ENCODE measurements around the gene MINK1. TPM values are rescaled to one million over a fixed set of nuclear protein-coding genes. Genes with fewer than 3 reads are reported as not detected.
"Not testable (repeated sequence)": the region's sequence is repeated elsewhere in the genome, so short reads cannot be mapped to it uniquely, and the experiment has no call there.

Gene MINK1
- total RNA-seq, 8 experiments from 2014 or later = 15.1 to 44.9 (median 22.2) TPM

DNA sequence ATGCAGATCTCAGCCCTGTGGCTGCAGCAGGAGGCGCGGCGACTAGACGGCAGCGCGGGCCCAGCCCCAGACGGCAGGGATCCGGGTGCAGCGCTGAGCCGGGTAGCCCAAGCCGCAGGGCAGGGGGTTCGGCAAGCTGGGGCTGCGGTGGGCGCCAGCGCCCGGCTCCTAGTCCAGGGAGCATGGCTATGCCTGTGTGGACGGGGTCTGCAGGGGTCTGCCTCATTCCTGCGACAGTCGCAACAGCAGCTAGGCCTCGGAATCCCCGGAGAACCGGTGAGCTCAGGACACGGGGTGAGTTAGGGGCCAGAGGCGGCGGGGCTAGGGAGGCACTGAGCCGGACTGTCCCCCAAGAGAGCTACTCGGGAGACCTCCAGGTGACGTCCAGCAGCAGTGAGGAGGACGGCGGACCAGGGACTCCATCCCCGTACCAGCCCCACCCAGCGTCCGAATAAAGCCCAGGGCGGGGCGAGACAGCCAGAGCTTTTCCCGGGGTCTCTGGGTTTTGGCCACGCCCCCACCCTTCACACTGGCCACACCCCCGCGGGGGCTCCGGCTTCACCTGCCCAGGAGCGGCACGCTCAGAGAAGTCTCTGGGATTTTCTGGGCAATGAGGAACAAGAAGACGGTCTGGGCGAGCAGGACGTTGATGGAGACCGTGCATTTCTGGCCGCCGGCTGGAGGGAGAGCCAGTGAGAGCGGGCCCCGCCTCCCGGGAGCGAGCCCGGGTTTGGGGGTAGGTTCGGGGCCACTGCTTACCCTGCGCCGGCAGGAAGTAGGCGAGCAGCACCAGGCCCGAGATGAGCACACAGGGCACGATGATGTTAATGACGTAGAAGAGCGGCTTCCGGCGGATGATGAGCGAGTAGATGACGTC lies 67.3 kb downstream of the MINK1 start:
- H3K4me1 ChIP-seq (replicated peaks in 1 of 2) = peaks cover 7 to 22% of the 10 kb centered on the region in 2 donors
- WGBS, 10 experiments = 30 to 100% (median 45%) methylated on average over 2 to 31 of the region's 65 CpGs; no CpG with 5 or more reads in 4 of the 10 experiments
- ATAC-seq (replicated peaks in 6 of 8) = peak in 2 of 8 experiments; percentile 31 to 32
- in situ Hi-C loops (cut with MboI; ENCODE audit: low pct_unique_long_range_greater_than_20kb in 2 of 9, low sequenced_read_pairs in 9 of 9, unreplicated experiment in 9 of 9) = loop anchor here in 2 of 9 experiments (25.0 kb wide), 1 partner anchor 162 kb away; no protein-coding TSS in a partner anchor
- peak overlapping the region; percentile 69 to 80 for H3K27ac ChIP-seq
- H3K4me3 ChIP-seq = peak overlapping the region in 4 of 5 donors; percentile 24 to 50 (median 32)

DNA sequence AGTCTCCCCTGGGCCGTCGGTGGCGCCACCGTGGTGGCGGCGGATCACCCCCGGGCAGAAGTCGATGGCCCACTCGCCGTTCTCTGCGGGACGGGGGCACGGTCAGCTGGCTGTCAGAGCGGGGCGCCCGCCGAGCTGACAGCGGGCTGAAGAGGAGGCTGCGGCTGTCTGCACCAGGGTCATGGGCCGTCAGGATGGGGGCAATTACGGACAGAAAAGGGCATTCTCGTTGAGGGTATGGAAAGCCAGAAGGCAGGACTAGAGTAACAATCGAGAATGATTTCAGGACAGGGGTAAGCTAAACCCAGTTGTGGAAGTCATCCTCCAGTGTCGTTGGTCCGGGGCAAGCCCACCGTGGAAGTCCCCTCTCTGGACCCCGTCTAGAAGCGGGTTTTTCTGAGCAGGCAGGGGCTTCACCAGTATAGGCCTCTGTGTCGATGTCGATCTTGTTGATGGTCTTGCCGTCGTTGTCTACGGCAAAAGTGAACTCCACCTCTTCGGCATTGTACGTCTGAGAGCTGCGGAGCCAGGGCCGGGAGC lies 68.0 kb downstream of the MINK1 start:
- Histone ChIP-seq H3K4me1 (replicated peaks in 1 of 2) (peaks cover 7 to 22% of the 10 kb centered on the region in 2 donors), H3K4me3 (peak overlapping the region in 2 of 5 donors; percentile 26 to 50), H3K27ac (no peak overlapping the region)
- no peak for ATAC-seq (replicated peaks in 6 of 8)
- in situ Hi-C loops (cut with MboI; ENCODE audit: low pct_unique_long_range_greater_than_20kb in 2 of 9, low sequenced_read_pairs in 9 of 9, unreplicated experiment in 9 of 9) = loop anchor here in 2 of 9 experiments (25.0 kb wide), 1 partner anchor 161 kb away; no protein-coding TSS in a partner anchor
- 43 to 100% (median 80%) methylated on average over 1 to 14 of the region's 37 CpGs; no CpG with 5 or more reads in 1 of the 10 experiments for WGBS, 10 experiments

DNA sequence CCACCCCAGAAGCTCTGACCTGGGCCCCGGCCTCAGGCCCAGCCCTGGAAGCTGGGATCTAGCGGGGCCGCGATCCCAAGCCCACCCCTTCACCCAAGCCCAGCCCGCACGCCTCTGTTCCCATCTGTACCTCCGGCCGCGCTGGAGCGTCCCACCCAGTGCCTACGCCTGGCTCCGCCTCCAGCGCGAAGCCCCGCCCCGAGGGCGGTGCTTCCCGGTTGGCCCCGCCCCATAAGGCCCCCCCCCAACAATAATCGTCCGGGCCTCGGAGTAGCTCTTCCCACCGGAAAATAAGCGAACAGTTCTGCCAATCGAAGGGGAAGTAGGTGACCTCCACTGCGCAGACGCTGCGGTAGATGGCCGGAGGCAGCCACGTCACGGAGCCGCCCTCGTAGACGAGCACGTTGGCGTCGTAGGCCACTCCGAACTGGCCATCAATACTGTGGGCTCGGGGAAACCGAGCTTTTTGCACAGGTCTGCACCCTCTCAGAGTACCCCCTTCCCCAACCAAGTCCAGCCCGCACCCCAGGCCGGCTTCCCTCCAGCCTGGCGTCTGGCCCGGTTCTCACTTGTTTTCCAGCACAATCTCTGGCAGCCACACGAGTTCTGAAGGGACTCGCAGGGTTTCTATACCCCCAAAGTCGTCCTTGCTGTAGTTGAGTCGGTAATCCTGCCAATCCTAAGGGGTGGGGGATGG lies 68.7 kb downstream of the MINK1 start:
- Histone ChIP-seq H3K4me1 (replicated peaks in 1 of 2) (peaks cover 7 to 22% of the 10 kb centered on the region in 2 donors), H3K27ac (no peak overlapping the region), H3K4me3 (peak overlapping the region in 1 of 5 donors; percentile 50)
- peak in 2 of 8 experiments; percentile 6 to 8 for ATAC-seq (replicated peaks in 6 of 8)
- in situ Hi-C loops (cut with MboI; ENCODE audit: low pct_unique_long_range_greater_than_20kb in 2 of 9, low sequenced_read_pairs in 9 of 9, unreplicated experiment in 9 of 9) = loop anchor here in 2 of 9 experiments (25.0 kb wide), 1 partner anchor 161 kb away; no protein-coding TSS in a partner anchor
- WGBS, 10 experiments = 73 to 100% (median 78%) methylated on average over 1 to 6 of the region's 48 CpGs; no CpG with 5 or more reads in 4 of the 10 experiments

DNA sequence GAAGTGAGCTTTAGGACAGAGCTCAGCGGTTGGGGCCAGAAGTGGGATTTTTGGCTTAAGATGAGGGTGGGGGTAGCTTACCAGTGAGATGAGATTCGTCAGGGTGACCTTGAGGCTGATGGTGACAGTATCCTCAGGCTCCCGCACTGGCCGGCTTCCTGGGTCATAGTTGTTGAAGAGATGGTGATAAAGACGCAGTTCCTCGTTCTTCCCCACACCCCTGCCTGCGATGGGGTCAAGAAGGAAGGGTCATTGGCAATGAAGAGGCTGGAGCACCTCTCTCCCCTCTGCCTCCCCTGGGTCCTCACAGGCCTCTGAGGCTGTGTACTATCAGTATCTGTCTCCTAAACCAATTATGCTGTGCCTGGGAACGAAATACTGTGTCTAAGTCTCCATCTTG lies 69.4 kb downstream of the MINK1 start:
- Histone ChIP-seq H3K27ac (no peak overlapping the region), H3K4me3 (peak overlapping the region in 1 of 5 donors; percentile 50), H3K4me1 (replicated peaks in 1 of 2) (peaks cover 7 to 19% of the 10 kb centered on the region in 2 donors)
- in situ Hi-C loops (cut with MboI; ENCODE audit: low pct_unique_long_range_greater_than_20kb in 2 of 9, low sequenced_read_pairs in 9 of 9, unreplicated experiment in 9 of 9) = loop anchor here in 2 of 9 experiments (25.0 kb wide), 1 partner anchor 160 kb away; no protein-coding TSS in a partner anchor
- WGBS, 10 experiments = 71 to 100% (median 83%) methylated on average over 1 to 4 of the region's 8 CpGs; no CpG with 5 or more reads in 6 of the 10 experiments
- no peak for ATAC-seq (replicated peaks in 6 of 8)

DNA sequence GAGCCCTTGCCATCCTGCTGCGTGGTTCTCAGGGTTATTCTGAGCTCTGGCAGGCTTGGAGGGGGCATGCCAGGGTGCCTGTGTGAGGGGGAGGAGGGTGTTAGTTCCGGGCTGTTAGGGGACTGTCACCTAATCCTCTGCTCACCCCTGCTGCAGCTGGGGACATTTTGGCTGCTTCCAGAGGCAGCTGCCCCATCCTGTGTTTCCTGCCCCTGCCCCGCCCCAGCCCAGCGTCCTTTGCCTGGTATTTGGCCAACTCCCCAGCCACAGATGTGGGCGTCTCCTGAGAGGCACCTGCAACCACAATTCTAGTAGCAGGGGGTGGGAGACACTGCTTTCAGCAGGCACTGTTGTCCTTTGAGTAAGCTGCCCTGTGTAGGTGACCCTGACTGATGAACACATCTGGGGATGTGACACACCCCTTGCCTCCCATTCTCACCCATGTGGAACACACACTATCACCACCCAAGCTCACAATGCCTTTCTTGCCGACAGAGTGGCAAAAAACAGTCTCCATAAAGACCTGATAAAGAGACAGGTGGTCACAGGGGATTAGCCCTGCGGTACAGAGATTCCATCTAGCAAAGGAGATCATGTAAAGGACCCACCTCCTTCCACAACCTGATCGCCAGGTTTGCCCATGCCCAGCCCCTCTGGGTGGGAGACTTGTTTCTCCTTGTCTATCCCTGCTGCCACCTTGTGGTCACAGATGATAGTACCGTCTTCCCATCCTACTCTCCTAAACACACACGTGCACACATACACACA lies 70.1 kb downstream of the MINK1 start, which contains the start of gene CHRNE:
Gene CHRNE (minus strand): TSS at position 48 of the 768 bp plus-strand sequence. CDS start 35 bp downstream, at position 13.
- ATAC-seq (replicated peaks in 6 of 8) = peak in 6 of 8 experiments; percentile 36 to 65 (median 52)
- Histone ChIP-seq H3K27ac (no peak within 1 kb of the TSS), H3K4me3 (peak within 1 kb of the TSS in 1 of 5 donors; percentile 50), H3K4me1 (replicated peaks in 1 of 2) (peaks cover 7 to 14% of the 10 kb centered on the region in 2 donors)
- WGBS, 10 experiments = 0 to 48% (median 14%) methylated on average over 2 to 5 of the region's 10 CpGs; no CpG with 5 or more reads in 4 of the 10 experiments
- in situ Hi-C loops (cut with MboI; ENCODE audit: low pct_unique_long_range_greater_than_20kb in 2 of 9, low sequenced_read_pairs in 9 of 9, unreplicated experiment in 9 of 9) = loop anchor here in 2 of 9 experiments (25.0 kb wide), 1 partner anchor 159 kb away; no protein-coding TSS in a partner anchor

DNA sequence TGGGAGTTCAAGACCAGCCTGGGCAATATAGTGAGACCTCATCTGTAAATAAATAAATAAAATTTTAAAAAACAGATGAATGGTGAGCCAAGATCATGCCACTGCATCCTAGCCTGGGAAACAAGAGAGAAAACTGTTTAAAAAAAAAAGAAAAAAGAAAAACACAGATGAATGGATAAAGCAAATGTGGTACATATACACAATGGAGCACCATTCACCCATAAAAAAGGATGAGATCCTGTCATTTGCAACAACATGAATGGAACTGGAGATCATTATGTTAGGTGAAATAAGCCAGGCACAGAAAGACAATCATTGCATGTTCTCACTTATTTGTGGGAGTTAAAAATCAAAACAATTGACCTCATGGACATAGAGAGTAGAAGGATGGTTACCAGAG lies 73.5 kb downstream of the MINK1 start:
- not testable (repeated sequence) for H3K4me1 ChIP-seq (replicated peaks in 1 of 2); ATAC-seq (replicated peaks in 6 of 8)
- in situ Hi-C loops (cut with MboI; ENCODE audit: low pct_unique_long_range_greater_than_20kb in 2 of 9, low sequenced_read_pairs in 9 of 9, unreplicated experiment in 9 of 9) = loop anchor here in 2 of 9 experiments (25.0 kb wide), 1 partner anchor 156 kb away; no protein-coding TSS in a partner anchor

DNA sequence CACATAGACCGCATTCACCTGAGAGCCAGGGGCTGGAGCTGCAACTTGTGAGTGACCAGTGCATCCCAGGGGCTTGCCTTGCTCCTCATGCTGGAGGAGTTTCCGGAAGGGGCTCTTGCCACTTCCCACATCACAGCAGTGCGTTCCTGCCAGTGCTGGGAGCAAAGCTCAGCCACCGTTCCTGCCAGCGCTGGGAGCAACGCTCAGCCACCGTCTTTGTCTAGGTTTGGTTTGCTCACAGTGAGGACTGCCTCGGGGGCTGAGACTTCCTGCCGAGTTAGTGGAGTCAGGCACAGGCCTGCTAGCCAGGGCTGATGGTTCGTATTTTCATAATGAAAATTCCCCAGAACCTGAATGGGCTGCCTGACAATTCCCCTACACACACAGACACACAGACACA lies 75.2 kb downstream of the MINK1 start:
- Histone ChIP-seq H3K4me1 (replicated peaks in 1 of 2) (peaks cover 0 to 2% of the 10 kb centered on the region in 2 donors), H3K4me3 (no peak overlapping the region), H3K27ac (no peak overlapping the region)
- 11 to 92% (median 50%) methylated on average over 2 to 7 of the region's 10 CpGs; no CpG with 5 or more reads in 5 of the 10 experiments for WGBS, 10 experiments
- ATAC-seq (replicated peaks in 6 of 8) = peak in 5 of 8 experiments; percentile 10 to 46 (median 27)
- in situ Hi-C loops (cut with MboI; ENCODE audit: low pct_unique_long_range_greater_than_20kb in 2 of 9, low sequenced_read_pairs in 9 of 9, unreplicated experiment in 9 of 9) = loop anchor here in 2 of 9 experiments (25.0 kb wide), 1 partner anchor 154 kb away; no protein-coding TSS in a partner anchor

More for the DNA sequence above, 73.5 kb downstream of the MINK1 start:
- H3K27ac ChIP-seq, H3K4me3 ChIP-seq: not testable (repeated sequence)

DNA sequence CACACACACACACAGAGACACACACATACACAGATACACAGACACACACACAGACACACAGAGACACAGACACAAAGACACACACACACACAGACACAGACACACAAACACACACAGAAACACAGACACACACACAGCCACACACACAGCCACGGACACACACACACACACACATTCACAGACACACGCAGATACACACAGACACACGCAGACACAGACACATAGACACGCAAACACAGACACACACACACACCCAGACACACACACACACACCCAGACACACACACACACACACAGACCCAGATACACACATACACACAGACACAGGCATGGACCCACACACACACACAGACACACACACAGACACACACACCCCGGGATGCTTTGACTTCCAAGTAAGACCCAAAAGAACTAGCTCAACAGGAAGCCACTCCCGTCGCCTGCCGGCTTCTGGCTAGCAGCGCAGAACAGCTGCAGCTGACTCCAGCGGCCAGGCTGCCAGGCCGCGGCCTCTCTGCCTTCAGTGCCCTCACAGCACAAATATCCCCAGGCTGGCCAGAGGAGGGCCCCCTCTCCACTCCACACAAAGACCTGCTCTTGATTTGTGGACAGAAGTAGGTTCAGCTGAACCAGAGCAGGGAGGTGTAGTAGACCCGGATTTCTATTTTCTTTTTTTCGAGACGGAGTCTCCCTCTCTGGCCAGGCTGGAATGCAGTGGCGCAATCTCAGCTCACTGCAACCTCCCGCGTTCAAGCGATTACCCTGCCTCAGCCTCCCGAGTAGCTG lies 75.8 kb downstream of the MINK1 start:
- in situ Hi-C loops (cut with MboI; ENCODE audit: low pct_unique_long_range_greater_than_20kb in 2 of 9, low sequenced_read_pairs in 9 of 9, unreplicated experiment in 9 of 9) = loop anchor here in 2 of 9 experiments (25.0 kb wide), 1 partner anchor 153 kb away; no protein-coding TSS in a partner anchor
- ATAC-seq (replicated peaks in 6 of 8) = peak; percentile 90 to 98 (median 98)
- peaks cover 0 to 2% of the 10 kb centered on the region in 2 donors for H3K4me1 ChIP-seq (replicated peaks in 1 of 2)
- H3K4me3 ChIP-seq = no peak overlapping the region
- WGBS, 10 experiments = 0 to 80% (median 43%) methylated on average over 1 to 9 of the region's 20 CpGs; no CpG with 5 or more reads in 1 of the 10 experiments
- H3K27ac ChIP-seq = no peak overlapping the region

DNA sequence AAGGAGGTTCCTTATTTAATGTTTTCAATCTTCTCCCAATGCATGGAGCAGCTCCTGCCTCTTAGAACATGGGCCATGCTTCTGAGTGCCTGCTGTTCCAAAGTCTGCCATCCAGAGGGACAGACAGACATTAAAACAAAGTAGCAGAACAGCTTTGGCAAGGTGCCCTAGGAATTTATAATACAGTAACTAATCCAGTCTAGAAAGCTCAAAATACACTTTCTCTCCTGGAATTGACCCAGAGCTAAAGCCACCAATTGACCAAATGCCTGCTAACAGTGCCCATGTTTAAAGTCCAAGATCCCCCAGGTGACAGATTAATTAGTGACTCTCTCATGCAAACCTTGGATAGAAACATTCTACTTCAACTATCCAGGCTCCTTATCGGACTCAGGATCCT lies 80.9 kb downstream of the MINK1 start:
- 60 to 100% (median 86%) methylated on average over 1 of the region's 1 CpG; no CpG with 5 or more reads in 5 of the 10 experiments for WGBS, 10 experiments
- no peak overlapping the region for H3K27ac ChIP-seq
- peaks cover 0 to 2% of the 10 kb centered on the region in 2 donors for H3K4me1 ChIP-seq (replicated peaks in 1 of 2)
- no peak overlapping the region for H3K4me3 ChIP-seq
- no peak for ATAC-seq (replicated peaks in 6 of 8)
- in situ Hi-C loops (cut with MboI; ENCODE audit: low pct_unique_long_range_greater_than_20kb in 2 of 9, low sequenced_read_pairs in 9 of 9, unreplicated experiment in 9 of 9) = loop anchor here in 2 of 9 experiments (25.0 kb wide), 1 partner anchor 148 kb away; no protein-coding TSS in a partner anchor

DNA sequence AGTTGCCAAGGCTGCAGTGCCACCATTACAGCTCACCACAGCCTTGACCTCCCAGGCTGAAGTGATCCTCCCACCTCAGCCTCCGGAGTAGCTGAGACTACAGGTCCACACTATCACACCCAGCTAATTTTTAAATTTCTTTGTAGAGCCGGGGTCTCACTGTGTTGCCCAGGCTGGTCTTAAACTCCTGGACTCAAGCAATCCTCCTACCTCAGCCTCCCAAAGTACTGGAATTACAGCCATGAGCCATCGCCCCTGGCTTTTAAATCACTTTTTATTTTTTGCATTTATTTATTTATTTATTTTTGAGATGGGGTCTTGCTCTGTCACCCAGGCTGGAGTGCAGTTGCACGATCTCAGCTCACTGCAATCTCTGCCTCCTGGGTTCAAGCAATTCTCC lies 81.4 kb downstream of the MINK1 start:
- not testable (repeated sequence) for H3K4me3 ChIP-seq; ATAC-seq (replicated peaks in 6 of 8); H3K4me1 ChIP-seq (replicated peaks in 1 of 2); H3K27ac ChIP-seq
- in situ Hi-C loops (cut with MboI; ENCODE audit: low pct_unique_long_range_greater_than_20kb in 2 of 9, low sequenced_read_pairs in 9 of 9, unreplicated experiment in 9 of 9) = loop anchor here in 2 of 9 experiments (25.0 kb wide), 1 partner anchor 148 kb away; no protein-coding TSS in a partner anchor
- 64 to 100% (median 84%) methylated on average over 1 to 4 of the region's 4 CpGs; no CpG with 5 or more reads in 2 of the 10 experiments for WGBS, 10 experiments

All from motor neuron (in vitro differentiated cells).